Activated CD4-positive, alpha-beta T cell treated with anti-CD3 and anti-CD28 coated beads for 24 hours (primary cell): ENCODE results near the gene TF.
"Not testable (repeated sequence)": the region's sequence is repeated elsewhere in the genome, so short reads cannot be mapped to it uniquely, and the experiment has no call there.

Source experiments
- DNase-seq, 2 donors: peaks; one replicate each; pipeline ENCODE4 v3.0.0-alpha.2; 2020; ENCODE audit warnings: low read depth in 2 of 2

TF gene

GRCh38 chr3:133765256-133765655 is 19.1 kb downstream of the TF start:
- DNase-seq: no peak

GRCh38 chr3:133767607-133768006 is 21.4 kb downstream of the TF start:
- no peak for DNase-seq

- DNase-seq: no peak
Measured at GRCh38 chr3:133769536-133769935, 23.3 kb downstream of the TF start.

GRCh38 chr3:133773732-133774131 is 27.5 kb downstream of the TF start:
- DNase-seq: no peak

GRCh38 chr3:133775309-133775708 is 29.1 kb downstream of the TF start:
- DNase-seq: no peak

GRCh38 chr3:133775835-133776234 is 29.6 kb downstream of the TF start:
- no peak for DNase-seq

GRCh38 chr3:133776794-133777438 is 30.7 kb downstream of the TF start:
- no peak for DNase-seq

- no peak for DNase-seq
Measured at GRCh38 chr3:133777807-133778568, 31.8 kb downstream of the TF start.

- DNase-seq: no peak
Measured at GRCh38 chr3:133779626-133780203, 33.5 kb downstream of the TF start.

GRCh38 chr3:133780756-133781155 is 34.6 kb downstream of the TF start:
- DNase-seq: not testable (repeated sequence)

GRCh38 chr3:133781570-133781969 is 35.4 kb downstream of the TF start:
- DNase-seq: no peak

- no peak for DNase-seq
Measured at GRCh38 chr3:133782454-133782853, 36.3 kb downstream of the TF start.

- DNase-seq: no peak
Measured at GRCh38 chr3:133783762-133784161, 37.6 kb downstream of the TF start.

- DNase-seq: no peak
Measured at GRCh38 chr3:133788024-133788423, 41.8 kb downstream of the TF start.

GRCh38 chr3:133792171-133792763 is 46.1 kb downstream of the TF start:
- no peak for DNase-seq

- no peak for DNase-seq
Measured at GRCh38 chr3:133797396-133798105, 51.4 kb downstream of the TF start.

- DNase-seq: no peak
Measured at GRCh38 chr3:133799794-133800585, 53.8 kb downstream of the TF start.

GRCh38 chr3:133803469-133803868 is 57.3 kb downstream of the TF start:
- DNase-seq: no peak

GRCh38 chr3:133804896-133805295 is 58.7 kb downstream of the TF start:
- no peak for DNase-seq

GRCh38 chr3:133805384-133805701 is 59.1 kb downstream of the TF start:
- DNase-seq: no peak

- peak; percentile 92 to 93 for DNase-seq
Measured at GRCh38 chr3:133805702-133806475, 59.7 kb downstream of the TF start, which contains the start of gene SRPRB. TSS of gene SRPRB (plus strand) at chr3:133805815. CDS start at chr3:133805849, 34 bp downstream.
